GM21786 (cell line): ENCODE results near the gene DAD1.
"Not testable (repeated sequence)": the region's sequence is repeated elsewhere in the genome, so short reads cannot be mapped to it uniquely, and the experiment has no call there.

Experiments used
- ATAC-seq: cut with Tn5 transposase; IDR thresholded peaks from one replicate; pipeline ENCODE4 v1.9.1; 2021; ENCODE audit not compliant: unreplicated experiment

Gene DAD1

DNA sequence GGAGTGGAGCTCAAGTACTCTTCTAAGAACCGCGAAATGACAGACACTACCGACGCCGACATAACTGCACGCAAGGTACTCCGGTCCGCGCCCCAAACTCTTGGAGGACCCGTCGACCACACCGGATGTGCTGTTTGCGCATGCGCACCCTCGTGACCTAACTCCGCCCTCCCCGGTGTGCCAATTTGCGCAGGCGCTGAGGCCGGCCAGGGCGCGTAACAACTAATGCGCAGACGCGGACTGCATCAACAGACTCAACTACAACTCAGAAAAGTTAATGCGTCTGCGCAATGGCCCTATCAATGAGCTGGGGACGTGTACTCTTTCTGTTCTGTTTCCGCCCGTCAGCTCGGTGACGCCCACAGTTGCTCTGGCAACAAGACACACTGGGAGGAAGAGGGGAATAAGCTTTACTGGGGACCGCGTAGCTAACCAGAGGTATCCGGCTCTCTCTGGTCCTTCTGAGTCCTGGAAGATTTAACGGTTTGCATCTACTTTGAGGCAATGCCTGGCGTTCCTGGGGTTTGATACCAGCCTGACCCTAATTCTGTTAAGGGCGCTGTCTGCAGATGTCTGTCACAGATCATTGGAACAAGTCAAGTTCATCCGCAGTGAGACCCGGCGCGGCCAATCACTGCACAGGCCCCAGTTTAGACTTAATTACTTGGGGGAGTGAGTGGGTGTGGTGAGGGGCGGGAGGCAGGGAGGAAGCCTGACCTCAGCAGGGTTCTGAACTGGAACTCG, at the start of gene DAD1:
TSS of gene DAD1 (minus strand) at position 129 of the 744 bp plus-strand sequence. CDS start at position 62, 67 bp downstream.
- ATAC-seq = peak; percentile 95

DNA sequence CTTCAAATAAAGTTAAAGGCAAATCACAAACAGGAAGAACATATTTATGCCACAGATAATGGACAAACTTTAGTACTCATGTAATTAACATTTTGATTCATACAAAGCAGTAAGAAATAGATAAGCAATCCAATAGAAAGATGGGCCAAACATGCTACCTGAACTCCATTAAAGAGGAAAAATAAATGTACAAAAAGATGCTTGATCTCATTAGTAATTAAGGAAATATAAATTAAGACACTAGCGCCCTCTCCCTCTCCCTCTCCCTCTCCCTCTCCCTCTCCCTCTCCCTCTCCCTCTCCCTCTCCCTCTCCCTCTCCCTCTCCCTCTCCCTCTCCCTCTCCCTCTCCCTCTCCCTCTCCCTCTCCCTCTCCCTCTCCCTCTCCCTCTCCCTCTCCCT, 47.0 kb upstream of the DAD1 start:
- not testable (repeated sequence) for ATAC-seq

DNA sequence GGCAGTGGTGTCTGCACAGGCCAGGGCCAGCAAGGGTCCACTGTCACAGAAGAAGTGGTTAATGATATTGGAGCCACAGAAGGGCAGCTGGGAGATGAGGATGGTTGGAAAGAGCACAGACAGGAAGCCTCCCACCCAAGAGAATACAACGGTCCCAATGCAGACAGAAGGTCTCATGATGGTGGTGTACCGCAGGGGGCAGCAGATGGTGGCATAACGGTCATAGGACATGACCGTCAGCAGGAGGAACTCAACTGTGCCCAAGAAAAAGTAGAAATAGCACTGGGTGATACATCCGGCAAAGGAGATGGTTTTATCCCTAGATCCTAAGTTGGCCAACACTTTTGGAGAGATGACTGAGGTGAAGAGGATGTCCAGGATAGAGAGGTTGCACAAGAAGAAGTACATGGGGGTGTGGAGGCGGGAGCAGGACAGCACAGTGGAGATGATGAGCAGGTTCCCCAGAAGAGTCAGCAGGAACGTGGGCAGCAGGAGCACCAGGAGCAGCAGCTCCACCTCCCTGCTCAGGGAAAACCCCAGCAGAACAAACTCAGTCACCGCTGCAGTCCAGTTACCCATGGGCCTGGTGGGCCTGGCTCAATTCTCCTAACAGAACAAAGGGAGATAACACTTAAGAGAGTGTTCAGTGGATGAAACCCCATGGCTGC, 45.3 kb upstream of the DAD1 start:
- no peak for ATAC-seq

DNA sequence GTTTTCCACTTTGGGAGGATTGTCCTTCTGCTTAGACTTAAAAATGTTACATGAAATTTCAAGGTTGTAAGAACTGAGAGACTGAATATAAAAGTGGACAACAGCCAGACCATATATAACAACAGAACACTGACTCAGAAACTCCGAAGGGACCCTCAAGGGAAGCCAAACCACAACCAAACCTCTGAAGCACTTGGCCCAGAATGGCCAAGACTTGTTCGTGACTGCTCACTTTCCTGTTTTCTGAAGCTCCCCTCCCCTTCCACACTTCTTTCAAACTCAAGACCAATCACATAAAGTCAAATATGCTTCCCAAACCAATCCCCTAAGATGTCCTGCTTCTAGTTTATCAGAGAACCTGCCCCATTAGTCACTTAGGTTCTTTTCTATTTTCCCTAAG, 41.5 kb upstream of the DAD1 start:
- no peak for ATAC-seq

DNA sequence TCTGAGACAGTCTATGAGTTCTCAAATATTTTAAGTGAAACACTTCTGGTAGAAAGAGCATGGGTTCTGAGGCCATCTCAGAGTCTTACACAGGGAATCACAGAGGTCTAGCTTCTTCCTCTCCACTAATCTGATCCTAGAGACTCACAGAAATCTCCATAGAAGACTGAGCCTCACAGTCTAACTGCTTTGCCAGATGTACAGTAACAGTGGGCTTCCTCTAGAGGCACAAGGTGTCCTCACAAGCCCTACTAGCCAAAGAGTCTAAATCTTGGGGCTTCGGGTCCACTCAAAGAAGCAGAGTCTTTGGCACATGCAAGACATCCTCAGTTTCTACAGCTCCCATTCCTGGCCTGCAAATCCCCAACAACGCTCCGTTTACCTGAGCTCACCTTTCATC, 41.0 kb upstream of the DAD1 start:
- no peak for ATAC-seq

DNA sequence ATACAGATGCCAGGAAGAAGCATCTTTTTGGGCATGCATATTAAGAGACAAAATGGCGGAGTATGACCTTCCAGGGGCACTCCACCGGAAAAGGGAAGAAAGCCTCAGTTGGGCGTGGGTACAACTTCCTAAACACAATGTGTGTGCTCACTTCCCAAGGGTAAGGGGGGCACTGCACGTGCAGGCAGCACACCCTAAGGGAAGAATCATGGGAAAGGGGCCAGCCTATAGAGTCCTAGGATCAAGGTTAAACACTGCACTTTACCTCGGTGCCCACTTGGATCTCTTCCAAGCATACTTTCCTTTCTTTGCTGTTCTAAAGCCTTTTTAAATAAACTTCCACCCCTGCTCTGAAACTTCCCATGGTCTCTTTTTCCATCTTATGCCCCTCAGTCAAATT, 40.3 kb upstream of the DAD1 start:
- no peak for ATAC-seq

DNA sequence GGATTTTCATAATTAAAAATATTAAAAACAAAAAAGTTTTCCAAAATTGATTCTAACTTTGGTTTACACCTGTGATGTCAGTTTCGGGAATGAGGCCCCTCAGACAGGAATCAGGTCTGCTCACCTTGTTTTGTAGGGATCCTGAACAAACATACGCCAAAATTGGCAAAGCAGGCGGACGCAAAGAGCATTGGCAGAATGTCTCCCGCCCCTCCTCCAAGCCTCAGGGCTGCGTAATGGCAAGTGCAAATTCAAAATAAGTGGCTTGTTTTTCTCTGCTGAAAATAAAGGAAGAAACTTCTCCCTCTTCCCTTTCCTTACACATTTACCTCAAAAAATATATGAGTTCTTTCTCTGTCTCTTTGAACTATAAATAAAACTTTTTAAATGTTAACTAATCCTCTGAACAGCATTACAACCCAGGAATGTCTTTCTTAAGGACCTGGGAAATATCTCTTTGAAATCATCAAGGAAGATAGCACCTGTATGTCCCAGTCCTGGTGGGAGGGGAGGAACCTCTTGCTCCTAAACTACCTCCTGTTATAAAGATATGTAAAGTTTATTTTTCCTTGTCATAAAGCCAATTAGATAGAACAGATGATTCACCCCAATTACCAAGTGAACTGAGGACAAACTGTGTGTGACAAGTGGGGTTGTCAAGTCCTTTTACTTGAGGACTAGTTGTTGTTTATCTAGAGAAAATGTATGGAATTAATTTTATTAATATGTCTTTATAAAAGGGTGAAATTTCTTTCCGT, 38.7 kb upstream of the DAD1 start:
- ATAC-seq = no peak

DNA sequence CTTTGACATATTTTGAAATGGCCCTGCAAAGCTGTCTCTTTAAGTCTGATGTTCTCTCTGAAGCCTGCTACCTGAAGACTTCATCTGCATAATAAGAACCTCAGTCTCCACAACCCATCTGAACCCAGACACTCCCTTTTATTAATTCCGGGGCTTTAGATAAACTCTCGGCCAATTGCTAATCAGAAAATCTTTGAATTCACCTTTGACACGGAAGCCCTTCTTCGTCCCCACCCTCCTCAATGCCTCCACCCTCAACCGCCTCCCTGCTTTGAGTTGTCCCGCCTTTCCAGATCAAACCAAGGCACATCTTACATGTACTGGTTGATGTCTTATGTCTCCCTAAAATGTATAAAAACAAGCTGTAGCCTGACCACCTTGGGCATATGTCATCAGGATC, 37.6 kb upstream of the DAD1 start:
- no peak for ATAC-seq

DNA sequence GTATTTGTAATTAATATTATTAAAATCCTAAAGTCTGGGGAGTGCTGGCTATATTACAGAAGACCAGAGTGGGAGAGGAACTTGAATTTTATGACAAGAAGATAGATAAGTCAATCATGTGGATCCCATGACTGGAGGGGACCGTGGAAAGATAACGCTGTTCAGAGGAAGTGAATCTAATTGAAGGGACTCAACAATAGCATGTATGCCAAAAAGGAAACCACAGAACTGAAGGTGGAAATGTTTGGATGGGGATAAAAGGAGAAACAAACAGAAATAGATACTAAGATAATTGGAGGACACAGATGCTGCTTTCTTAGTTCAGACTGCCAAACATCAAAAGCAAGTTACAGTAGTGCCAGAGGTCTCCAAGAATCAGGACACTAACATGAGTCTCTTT, 34.0 kb upstream of the DAD1 start:
- ATAC-seq = no peak

DNA sequence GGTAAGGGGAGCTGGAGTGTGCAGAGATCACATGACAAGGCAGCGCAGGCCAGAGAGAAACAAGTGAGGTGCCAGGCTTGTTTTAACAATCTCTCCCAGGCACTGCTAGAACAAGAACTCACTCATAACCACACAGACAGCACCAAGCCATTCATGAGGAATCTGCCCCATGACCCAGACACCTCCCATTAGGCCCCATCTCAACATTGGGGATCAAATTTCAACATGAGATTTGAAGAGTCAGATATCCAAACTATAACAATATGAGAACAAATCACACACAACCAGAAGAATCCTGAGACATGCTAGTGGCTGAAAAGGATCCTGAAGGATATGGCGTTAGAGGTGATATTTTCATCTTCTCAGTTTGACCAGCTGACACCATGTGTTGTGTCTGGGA, 33.2 kb upstream of the DAD1 start:
- ATAC-seq = no peak

DNA sequence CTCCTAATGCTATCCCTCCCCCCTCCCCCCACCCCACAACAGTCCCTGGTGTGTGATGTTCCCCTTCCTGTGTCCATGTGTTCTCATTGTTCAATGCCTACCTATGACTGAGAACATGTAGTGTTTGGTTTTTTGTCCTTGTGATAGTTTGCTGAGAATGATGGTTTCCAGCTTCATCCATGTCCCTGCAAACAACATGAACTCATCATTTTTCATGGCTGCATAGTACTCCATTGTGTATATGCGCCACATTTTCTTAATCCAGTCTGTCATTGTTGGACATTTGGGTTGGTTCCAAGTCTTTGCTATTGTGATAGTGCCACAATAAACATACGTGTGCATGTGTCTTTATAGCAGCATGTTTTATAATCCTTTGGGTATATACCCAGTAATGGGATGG, 26.7 kb upstream of the DAD1 start:
- ATAC-seq = not testable (repeated sequence)

DNA sequence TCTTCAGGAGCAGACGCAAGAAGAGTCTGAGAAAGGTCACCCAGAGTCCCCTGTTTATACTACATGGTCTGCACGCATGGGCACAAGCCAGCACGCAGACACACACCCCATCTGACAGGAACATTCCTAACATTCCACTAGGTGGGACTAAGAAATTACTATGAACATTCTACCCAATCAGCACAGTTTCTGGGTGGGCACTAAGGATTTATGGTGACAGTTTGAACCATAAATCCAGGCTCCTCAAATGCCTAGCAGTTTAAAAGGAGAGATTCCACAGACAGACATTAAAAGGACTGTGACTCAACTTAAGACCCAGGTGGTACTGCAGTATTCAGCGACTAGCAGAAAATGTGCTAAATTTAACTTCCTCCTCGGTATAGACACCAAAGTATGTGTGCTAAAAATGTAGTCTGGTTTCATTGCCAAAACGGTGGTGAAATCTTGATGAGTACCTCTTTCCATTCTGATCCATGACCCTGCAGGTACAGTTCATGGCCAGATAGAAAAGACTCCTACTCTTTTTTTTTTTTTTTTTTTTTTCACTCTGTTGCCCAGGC, 25.3 kb upstream of the DAD1 start:
- ATAC-seq = no peak

DNA sequence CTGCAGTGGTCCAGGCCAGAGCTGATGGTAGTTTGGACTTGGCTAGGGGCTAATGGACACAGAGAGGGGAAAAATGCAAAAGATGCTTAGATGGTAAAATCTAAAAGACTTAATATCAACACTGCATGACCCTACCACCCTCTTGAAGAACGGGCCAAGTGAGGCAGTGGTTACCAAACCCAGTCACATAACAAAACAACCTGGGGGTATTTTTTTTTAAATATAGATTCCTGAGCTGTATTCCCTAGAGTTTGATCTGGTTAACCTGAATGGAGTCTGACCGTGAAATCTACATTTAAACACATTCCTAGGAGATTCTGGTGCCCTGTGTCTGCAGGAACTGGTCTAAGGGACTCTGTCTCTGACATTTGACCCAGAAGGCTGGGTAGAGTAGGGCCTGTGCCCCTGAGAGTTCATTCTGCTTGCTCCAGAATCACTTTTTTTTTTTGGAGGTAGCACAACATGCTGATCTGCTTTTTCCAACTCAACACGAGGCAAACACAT, 24.8 kb upstream of the DAD1 start:
- no peak for ATAC-seq

DNA sequence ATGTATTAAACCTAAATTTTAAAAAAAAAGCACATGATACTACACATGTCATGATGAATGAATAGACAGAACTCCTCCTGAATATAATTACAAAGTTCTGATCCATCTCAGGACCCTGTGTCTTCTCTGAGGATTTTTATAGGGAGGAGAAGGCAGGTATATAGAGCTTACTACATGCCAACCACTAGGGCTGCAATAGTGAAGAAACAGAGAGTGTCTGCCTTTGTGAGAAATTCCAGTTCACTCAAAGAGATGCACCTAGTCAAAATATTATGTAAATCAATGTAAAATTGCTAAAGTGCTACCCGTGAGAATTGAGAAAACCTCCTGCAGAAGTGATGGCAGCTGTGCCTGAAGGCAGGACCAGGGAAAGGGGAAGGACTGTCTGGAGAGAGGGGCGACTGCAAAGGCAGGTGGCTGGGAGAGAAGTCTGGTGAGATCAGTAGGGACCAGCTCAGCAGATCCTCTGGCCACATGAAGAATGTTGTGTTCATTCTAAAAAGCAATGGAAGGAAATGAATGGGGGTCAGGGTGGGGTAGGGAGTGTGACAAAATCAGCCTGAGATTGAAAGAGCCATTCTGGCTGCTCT, 24.2 kb upstream of the DAD1 start:
- ATAC-seq = no peak

DNA sequence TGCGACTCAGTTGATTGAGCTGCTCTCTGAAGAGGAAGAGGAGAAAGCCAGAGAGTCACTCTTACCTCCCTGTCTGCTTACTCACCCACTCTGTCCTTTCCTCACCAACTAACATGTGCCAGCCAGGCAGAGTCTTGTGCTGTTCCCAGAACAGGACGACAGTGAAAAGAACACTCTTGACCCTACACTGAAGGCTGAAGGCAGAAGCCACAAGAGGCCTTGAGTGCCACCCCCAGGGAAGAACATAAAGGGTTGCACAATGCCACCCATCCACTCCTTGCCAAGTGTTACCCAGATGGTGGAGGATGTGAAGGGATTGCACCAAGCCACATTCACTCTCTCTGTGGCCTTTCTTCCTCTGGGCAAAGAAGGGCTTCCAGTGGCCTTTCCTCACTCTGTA, 21.9 kb upstream of the DAD1 start:
- no peak for ATAC-seq

DNA sequence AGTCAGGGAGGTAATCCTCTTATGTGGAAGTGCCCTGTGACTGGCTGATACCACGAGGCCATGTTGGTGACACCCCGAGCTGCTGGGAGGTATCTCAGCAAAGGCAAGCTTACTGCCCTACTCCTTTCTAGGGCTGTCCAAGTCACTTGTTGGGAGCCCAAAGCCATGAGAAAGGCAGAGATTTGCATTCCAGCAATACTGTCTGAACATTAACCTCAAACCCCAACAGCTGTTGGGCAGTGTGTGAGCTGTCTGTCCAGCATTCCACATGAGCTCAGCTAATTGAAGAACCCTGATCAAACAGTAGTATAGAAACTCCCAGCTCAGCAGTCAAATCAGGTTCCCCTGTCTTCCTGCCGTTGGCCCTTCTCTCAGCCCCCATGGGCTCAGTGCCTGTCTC, 18.3 kb upstream of the DAD1 start:
- no peak for ATAC-seq

DNA sequence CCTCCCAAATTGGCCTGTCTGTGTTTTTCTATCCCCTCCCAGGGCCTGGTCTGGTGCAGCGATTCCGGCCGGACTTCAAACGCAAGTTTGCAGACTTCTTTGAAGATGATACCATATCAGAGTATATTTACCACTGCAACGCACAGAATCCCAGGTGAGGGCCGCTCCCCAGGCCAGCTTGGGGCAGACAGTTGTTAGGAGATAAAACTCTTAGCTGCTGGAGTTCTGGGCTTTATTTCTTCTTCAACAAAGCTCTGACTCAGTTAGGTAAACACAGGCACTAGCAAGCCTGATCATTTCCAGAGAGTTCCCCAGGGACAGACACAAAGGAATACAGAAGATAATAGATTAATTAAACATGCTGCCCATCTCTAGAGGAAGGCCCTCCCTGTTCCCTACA, 17.4 kb upstream of the DAD1 start:
- no peak for ATAC-seq

DNA sequence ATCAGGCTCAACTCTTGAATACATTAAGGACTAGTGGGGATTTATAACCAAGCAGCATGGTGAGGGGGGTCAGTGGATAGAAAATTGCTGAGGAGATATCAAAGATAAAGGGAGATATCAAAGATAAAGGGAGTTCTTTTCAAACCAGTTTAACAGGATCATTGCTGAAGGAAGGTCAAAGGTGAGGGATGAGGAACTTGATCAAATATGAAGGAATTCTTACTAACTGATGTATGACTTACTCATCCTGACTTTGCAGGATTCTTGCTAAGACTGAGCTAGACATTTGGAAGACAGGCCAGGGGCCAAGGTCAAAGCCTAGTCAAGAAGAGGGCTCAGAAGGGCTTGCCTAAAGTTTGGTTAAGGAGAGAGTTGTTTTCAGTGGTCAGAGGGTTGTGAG, 13.8 kb upstream of the DAD1 start:
- ATAC-seq = no peak

DNA sequence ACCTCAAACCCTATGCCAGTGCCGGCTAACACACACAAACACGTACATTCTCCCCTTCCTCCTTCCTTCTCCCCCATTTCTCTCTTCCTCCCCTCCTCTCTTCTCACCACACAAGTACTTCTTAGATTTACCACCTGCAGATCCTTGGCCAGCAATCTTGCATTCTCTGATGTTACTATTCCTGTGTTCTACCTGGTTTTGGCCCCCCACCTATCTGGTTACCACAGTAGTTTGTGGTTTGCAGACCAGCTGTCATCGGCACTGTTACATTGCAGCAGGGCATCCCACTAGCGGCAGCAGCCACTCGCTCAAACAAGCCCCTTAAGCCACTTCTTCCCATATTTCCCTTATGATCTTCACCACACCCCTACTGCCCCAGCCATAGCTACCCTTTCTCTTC, 13.0 kb upstream of the DAD1 start:
- ATAC-seq = no peak

DNA sequence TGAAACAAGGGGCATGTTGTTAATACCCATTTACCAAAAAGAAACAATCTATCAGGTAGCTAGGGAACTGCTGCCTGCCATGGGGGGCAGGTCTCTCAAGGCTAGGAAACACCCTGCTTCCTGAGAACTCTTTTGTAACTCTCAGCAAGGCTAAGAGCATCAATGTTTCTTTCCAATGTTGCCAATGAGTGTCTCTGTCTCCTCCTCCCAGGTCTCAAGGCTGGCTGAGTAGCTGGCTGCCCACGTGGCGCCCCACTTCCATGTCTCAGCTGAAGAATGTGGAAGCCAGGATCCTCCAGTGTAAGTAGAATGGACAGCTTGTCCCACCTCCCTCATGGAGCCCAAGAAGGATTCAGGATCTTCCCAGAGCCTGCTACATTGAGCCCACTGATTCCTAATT, 12.4 kb upstream of the DAD1 start:
- ATAC-seq = no peak

DNA sequence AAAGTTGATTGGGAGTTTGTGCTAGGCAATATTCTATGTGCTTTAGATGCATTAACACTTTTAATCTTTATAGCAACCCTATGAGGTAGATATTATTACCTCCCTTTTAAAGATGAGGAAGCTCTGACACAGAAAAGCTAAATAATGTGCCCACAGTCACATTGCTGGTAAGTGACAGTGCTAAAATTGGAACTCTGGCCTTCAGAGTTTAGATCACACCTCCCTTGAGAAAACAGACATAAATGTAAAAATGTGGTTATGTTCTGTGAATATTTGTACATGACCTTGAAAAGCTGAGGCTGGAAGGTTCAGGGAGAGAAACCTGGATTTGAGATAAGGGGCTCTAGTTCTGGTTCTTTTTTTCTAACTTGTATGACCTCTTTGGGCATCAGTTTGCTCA, 11.0 kb upstream of the DAD1 start:
- no peak for ATAC-seq
